ENCODE data around the gene PROM1. TPM values are rescaled to one million over a fixed set of nuclear protein-coding genes. Genes with fewer than 3 reads are reported as not detected.

Gene PROM1
- total and polyA plus RNA-seq, 2 experiments from 2014 or later, result 36.6 to 66.6 TPM

DNA sequence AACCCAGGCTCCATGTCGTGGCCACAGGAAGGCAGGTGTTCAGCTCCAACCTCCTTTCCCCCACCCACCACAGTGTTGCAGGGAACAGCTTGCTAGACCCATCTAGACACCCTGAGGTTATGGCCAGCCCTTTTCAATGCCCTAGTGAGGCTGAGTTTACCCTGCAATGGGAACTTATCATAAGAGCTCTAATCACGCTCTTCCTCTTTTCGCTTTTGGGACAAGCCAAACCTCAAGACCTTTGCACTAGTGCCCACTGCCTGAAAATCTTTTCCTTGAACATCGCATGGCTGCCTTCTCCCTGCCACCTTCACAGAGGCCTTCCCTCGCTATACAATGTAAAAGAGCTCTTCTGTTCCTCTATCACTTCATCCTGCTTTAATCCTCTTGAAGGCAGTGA is 118.5 kb downstream of the PROM1 start (continued):
- TF ChIP-seq, protein P1, sequence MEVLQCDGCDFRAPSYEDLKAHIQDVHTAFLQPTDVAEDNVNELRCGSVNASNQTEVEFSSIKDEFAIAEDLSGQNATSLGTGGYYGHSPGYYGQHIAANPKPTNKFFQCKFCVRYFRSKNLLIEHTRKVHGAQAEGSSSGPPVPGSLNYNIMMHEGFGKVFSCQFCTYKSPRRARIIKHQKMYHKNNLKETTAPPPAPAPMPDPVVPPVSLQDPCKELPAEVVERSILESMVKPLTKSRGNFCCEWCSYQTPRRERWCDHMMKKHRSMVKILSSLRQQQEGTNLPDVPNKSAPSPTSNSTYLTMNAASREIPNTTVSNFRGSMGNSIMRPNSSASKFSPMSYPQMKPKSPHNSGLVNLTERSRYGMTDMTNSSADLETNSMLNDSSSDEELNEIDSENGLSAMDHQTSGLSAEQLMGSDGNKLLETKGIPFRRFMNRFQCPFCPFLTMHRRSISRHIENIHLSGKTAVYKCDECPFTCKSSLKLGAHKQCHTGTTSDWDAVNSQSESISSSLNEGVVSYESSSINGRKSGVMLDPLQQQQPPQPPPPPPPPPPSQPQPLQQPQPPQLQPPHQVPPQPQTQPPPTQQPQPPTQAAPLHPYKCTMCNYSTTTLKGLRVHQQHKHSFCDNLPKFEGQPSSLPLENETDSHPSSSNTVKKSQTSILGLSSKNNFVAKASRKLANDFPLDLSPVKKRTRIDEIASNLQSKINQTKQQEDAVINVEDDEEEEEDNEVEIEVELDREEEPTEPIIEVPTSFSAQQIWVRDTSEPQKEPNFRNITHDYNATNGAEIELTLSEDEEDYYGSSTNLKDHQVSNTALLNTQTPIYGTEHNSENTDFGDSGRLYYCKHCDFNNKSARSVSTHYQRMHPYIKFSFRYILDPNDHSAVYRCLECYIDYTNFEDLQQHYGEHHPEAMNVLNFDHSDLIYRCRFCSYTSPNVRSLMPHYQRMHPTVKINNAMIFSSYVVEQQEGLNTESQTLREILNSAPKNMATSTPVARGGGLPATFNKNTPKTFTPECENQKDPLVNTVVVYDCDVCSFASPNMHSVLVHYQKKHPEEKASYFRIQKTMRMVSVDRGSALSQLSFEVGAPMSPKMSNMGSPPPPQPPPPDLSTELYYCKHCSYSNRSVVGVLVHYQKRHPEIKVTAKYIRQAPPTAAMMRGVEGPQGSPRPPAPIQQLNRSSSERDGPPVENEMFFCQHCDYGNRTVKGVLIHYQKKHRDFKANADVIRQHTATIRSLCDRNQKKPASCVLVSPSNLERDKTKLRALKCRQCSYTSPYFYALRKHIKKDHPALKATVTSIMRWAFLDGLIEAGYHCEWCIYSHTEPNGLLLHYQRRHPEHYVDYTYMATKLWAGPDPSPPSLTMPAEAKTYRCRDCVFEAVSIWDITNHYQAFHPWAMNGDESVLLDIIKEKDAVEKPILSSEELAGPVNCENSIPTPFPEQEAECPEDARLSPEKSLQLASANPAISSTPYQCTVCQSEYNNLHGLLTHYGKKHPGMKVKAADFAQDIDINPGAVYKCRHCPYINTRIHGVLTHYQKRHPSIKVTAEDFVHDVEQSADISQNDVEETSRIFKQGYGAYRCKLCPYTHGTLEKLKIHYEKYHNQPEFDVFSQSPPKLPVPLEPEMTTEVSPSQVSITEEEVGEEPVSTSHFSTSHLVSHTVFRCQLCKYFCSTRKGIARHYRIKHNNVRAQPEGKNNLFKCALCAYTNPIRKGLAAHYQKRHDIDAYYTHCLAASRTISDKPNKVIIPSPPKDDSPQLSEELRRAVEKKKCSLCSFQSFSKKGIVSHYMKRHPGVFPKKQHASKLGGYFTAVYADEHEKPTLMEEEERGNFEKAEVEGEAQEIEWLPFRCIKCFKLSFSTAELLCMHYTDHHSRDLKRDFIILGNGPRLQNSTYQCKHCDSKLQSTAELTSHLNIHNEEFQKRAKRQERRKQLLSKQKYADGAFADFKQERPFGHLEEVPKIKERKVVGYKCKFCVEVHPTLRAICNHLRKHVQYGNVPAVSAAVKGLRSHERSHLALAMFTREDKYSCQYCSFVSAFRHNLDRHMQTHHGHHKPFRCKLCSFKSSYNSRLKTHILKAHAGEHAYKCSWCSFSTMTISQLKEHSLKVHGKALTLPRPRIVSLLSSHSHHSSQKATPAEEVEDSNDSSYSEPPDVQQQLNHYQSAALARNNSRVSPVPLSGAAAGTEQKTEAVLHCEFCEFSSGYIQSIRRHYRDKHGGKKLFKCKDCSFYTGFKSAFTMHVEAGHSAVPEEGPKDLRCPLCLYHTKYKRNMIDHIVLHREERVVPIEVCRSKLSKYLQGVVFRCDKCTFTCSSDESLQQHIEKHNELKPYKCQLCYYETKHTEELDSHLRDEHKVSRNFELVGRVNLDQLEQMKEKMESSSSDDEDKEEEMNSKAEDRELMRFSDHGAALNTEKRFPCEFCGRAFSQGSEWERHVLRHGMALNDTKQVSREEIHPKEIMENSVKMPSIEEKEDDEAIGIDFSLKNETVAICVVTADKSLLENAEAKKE (CRISPR knock-in tag; IDR thresholded peaks at IDR 0.05), result no peak

DNA sequence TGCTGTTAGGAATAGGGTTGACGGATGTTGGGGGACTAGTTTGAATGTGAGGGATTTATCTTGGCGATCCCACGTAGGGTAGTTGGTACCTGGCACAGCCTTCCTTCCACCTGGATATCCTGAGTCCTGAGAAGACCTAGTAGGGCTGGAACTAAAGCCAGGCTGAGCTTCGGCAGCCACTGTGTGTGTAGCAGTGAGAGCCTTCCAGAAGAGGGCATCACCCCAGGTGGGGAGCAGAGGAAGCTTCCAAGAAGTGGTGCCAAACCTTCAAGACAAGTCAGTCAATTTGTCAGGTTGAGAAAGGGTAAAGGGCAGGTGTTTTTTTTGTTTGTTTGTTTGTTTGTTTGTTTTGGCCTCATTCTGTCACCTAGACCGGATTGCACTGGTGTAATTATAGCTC is 119.7 kb downstream of the PROM1 start:
- H3F3A ChIP-seq (replicated peaks; ENCODE audit: low read depth), result 0 out of 2 replicates have a peak, but pooled peaks cover 3% of the 10 kb centered on the region
- H3K27ac ChIP-seq (ENCODE audit: low read depth), result no peak overlapping the region
- H3K79me2 ChIP-seq (replicated peaks; ENCODE audit: insufficient read depth), result no peaks in the 10 kb centered on the region
- H3K9me3 Mint-ChIP-seq, result peaks cover 16% of the 10 kb centered on the region
- peaks cover 6% of the 10 kb centered on the region; the same call in 2 of the 3 replicates for H3K4me1 Mint-ChIP-seq
- H3K27ac Mint-ChIP-seq, result no peak overlapping the region
- no peaks in the 10 kb centered on the region for H3K27me3 ChIP-seq (ENCODE audit: insufficient read depth)
- H3K27me3 Mint-ChIP-seq (ENCODE audit: insufficient read depth, low read depth, poor library complexity), result no peaks in the 10 kb centered on the region
- no peaks in the 10 kb centered on the region; the same call in 1 of the 2 replicates for H3K36me3 ChIP-seq (ENCODE audit: insufficient read depth)
- no peaks in the 10 kb centered on the region; the same call in 1 of the 2 replicates for H3K4me1 ChIP-seq (ENCODE audit: insufficient read depth)
- ATAC-seq (peak; percentile 64), DNase-seq (ENCODE audit: low spot score) (peak; percentile 57)
- no peaks in the 10 kb centered on the region for H3K9me2 ChIP-seq (ENCODE audit: insufficient read depth)
- H3K4me3 Mint-ChIP-seq, result no peak overlapping the region
- H3K36me3 Mint-ChIP-seq (ENCODE audit: low read depth), result peaks cover 29% of the 10 kb centered on the region
- H3K4me3 ChIP-seq, result no peak overlapping the region
- H4K20me1 ChIP-seq (replicated peaks; ENCODE audit: insufficient read depth), result no peaks in the 10 kb centered on the region
- H2AFZ ChIP-seq, result no peak overlapping the region
- no peak overlapping the region for H3K4me2 ChIP-seq
- TF ChIP-seq, protein P2, sequence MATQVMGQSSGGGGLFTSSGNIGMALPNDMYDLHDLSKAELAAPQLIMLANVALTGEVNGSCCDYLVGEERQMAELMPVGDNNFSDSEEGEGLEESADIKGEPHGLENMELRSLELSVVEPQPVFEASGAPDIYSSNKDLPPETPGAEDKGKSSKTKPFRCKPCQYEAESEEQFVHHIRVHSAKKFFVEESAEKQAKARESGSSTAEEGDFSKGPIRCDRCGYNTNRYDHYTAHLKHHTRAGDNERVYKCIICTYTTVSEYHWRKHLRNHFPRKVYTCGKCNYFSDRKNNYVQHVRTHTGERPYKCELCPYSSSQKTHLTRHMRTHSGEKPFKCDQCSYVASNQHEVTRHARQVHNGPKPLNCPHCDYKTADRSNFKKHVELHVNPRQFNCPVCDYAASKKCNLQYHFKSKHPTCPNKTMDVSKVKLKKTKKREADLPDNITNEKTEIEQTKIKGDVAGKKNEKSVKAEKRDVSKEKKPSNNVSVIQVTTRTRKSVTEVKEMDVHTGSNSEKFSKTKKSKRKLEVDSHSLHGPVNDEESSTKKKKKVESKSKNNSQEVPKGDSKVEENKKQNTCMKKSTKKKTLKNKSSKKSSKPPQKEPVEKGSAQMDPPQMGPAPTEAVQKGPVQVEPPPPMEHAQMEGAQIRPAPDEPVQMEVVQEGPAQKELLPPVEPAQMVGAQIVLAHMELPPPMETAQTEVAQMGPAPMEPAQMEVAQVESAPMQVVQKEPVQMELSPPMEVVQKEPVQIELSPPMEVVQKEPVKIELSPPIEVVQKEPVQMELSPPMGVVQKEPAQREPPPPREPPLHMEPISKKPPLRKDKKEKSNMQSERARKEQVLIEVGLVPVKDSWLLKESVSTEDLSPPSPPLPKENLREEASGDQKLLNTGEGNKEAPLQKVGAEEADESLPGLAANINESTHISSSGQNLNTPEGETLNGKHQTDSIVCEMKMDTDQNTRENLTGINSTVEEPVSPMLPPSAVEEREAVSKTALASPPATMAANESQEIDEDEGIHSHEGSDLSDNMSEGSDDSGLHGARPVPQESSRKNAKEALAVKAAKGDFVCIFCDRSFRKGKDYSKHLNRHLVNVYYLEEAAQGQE (IDR thresholded peaks at IDR 0.05; ENCODE audit: unreplicated experiment), result no peak
- TF ChIP-seq, protein P1 (CRISPR knock-in tag; IDR thresholded peaks at IDR 0.05), result peak; percentile 63
